ENCODE results near the gene NFKBIA.
"Not testable (repeated sequence)": the region's sequence is repeated elsewhere in the genome, so short reads cannot be mapped to it uniquely, and the experiment has no call there.

NFKBIA gene

DNA sequence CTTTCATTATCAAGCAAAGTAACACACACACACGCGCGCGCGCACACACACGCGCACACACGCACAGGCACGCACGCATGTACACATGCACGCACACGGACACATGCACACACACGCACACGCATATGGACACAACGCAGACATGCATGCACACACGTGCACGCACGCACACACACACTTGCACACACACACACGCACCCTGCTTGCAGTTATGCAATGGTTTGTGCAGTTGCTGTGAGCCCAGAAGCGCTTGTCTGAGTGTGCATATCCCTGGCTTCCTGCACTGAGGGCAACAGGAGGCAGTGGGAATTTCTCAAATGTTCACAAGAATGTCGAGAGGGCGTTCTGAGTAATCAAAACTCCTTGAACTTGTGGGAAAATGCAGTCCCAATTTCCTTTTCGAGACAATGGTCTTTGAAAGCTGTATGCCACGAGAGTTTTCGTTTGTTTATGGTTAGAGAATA lies 41.6 kb downstream of the NFKBIA start:
- Histone ChIP-seq H3K27ac (no peak overlapping the region), H3K9me3 (ENCODE audit: low read depth, low read length) (no peaks in the 10 kb centered on the region), H3K36me3 (ENCODE audit: insufficient read depth, low read length) (no peaks in the 10 kb centered on the region), H3K4me3 (no peak overlapping the region), H3K9ac (ENCODE audit: insufficient read length) (no peak overlapping the region)
- no peak for DNase-seq (ENCODE audit: low read depth, low spot score)
- TF ChIP-seq FOXP2 (optimal IDR thresholded peaks at IDR 0.05; ENCODE audit: control extremely low read depth, extremely low read length, insufficient read depth) = no peak
- no peak for TF ChIP-seq EZH2 (IDR thresholded peaks at IDR 0.05)
- TF ChIP-seq POLR2AphosphoS5 (IDR thresholded peaks at IDR 0.05; ENCODE audit: borderline replicate concordance, low read depth, low read length) = no peak

- no peak for DNase-seq (ENCODE audit: low read depth, low spot score)
- H3K36me3 ChIP-seq (ENCODE audit: insufficient read depth, low read length) = no peaks in the 10 kb centered on the region
- TF ChIP-seq POLR2AphosphoS5 (IDR thresholded peaks at IDR 0.05; ENCODE audit: borderline replicate concordance, low read depth, low read length) (no peak), FOXP2 (optimal IDR thresholded peaks at IDR 0.05; ENCODE audit: control extremely low read depth, extremely low read length, insufficient read depth) (no peak), EZH2 (IDR thresholded peaks at IDR 0.05) (no peak)
Measured at GRCh38 chr14:35362450-35362849, 42.1 kb downstream of the NFKBIA start.

GRCh38 chr14:35361141-35361480 lies 43.4 kb downstream of the NFKBIA start:
- Histone ChIP-seq H3K36me3 (ENCODE audit: insufficient read depth, low read length) (no peaks in the 10 kb centered on the region), H3K9me3 (ENCODE audit: low read depth, low read length) (no peaks in the 10 kb centered on the region), H3K4me3 (no peak overlapping the region), H3K9ac (ENCODE audit: insufficient read length) (no peak overlapping the region), H3K27ac (no peak overlapping the region)
- TF ChIP-seq EZH2 (IDR thresholded peaks at IDR 0.05) (no peak), POLR2AphosphoS5 (IDR thresholded peaks at IDR 0.05; ENCODE audit: borderline replicate concordance, low read depth, low read length) (no peak), FOXP2 (optimal IDR thresholded peaks at IDR 0.05; ENCODE audit: control extremely low read depth, extremely low read length, insufficient read depth) (no peak)
- DNase-seq (ENCODE audit: low read depth, low spot score) = no peak

More at GRCh38 chr14:35362450-35362849, 42.1 kb downstream of the NFKBIA start:
- Histone ChIP-seq H3K9me3 (ENCODE audit: low read depth, low read length) (no peaks in the 10 kb centered on the region), H3K9ac (ENCODE audit: insufficient read length) (no peak overlapping the region), H3K4me3 (no peak overlapping the region), H3K27ac (no peak overlapping the region)

DNA sequence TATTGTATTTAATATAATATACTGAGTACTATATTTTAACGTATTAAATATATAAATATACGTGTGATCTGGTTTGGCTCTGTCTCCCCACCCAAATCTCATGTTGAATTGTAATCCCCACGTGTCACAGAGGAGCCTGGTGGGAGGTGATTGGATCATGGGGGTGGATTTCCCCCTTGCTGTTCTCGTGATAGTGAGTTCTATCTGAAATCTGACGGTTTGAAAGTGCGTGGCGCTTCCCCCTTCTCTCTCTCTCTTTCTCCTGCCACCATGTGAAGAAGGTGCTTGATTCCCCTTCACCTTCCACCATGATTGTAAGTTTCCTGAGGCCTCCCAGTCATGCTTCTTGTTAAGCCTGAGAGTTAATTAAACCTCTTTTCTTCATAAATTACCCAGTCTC lies 44.9 kb downstream of the NFKBIA start:
- not testable (repeated sequence) for H3K27ac ChIP-seq; H3K9ac ChIP-seq (ENCODE audit: insufficient read length); H3K4me3 ChIP-seq; H3K9me3 ChIP-seq (ENCODE audit: low read depth, low read length); H3K36me3 ChIP-seq (ENCODE audit: insufficient read depth, low read length); DNase-seq (ENCODE audit: low read depth, low spot score)

DNA sequence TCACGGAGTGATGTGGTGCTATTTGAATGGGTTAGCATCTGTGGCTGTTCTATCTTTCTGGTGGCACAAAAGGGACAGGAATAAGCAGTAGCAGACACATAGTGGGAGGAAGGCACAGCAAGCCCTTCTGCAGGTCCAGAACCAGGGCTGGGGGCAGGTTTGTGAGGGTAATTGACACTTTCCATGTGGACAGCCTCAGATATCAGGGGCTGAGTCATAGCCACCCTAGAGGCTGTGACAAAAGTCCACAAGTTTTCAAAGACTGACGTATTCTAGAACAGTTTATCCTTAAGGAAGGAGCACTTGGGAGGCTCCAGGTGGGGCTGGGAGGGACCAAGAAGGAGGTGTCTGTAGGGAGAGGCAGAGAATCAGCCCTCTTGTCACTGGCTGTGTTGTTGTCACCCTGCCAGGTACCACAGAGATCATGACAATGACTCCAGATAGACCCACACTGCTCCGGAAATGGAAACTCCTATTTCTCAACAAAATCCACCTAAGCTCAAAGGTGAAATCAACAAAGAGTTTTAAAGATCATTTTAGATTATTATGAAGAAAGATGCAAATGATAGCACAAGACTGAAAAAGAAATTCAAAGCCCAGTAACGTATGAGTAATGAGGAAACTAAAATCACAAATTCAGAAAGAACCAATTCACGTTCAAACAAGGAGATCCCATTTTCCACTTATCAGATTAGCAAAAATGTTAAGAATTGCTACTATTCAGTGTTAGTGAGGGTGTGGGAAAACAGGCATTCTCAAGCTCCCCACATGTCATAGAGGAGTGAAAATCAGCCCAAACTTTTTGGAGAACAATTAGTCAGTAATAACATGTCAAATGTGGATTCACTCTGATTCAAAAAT lies 48.3 kb downstream of the NFKBIA start:
- no peak overlapping the region for H3K4me3 ChIP-seq
- TF ChIP-seq FOXP2 (optimal IDR thresholded peaks at IDR 0.05; ENCODE audit: control extremely low read depth, extremely low read length, insufficient read depth) (no peak), POLR2AphosphoS5 (IDR thresholded peaks at IDR 0.05; ENCODE audit: borderline replicate concordance, low read depth, low read length) (no peak), EZH2 (IDR thresholded peaks at IDR 0.05) (no peak)
- H3K27ac ChIP-seq = no peak overlapping the region
- no peaks in the 10 kb centered on the region for H3K36me3 ChIP-seq (ENCODE audit: insufficient read depth, low read length)
- H3K9me3 ChIP-seq (ENCODE audit: low read depth, low read length) = no peaks in the 10 kb centered on the region
- DNase-seq (ENCODE audit: low read depth, low spot score) = no peak
- no peak overlapping the region for H3K9ac ChIP-seq (ENCODE audit: insufficient read length)

DNA sequence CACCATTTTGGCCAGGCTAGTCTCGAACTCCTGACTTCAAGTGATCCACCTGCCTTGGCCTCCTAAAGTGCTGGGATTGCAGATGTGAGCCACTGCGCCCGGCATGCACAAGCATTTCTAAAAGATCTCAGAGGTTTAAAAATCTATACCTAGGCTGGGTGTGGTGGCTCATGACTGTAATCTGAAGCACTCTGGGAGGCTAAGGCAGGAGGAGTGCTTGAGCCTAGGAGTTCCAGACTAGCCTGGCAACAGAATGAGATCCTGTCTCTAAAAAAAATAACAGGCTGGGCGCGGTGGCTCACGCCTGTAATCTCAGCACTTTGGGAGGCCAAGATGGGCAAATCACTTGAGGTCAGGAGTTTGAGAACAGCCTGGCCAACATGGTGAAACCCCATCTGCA lies 49.3 kb downstream of the NFKBIA start:
- not testable (repeated sequence) for H3K27ac ChIP-seq; DNase-seq (ENCODE audit: low read depth, low spot score); H3K4me3 ChIP-seq; H3K9me3 ChIP-seq (ENCODE audit: low read depth, low read length); H3K36me3 ChIP-seq (ENCODE audit: insufficient read depth, low read length); H3K9ac ChIP-seq (ENCODE audit: insufficient read length)

DNA sequence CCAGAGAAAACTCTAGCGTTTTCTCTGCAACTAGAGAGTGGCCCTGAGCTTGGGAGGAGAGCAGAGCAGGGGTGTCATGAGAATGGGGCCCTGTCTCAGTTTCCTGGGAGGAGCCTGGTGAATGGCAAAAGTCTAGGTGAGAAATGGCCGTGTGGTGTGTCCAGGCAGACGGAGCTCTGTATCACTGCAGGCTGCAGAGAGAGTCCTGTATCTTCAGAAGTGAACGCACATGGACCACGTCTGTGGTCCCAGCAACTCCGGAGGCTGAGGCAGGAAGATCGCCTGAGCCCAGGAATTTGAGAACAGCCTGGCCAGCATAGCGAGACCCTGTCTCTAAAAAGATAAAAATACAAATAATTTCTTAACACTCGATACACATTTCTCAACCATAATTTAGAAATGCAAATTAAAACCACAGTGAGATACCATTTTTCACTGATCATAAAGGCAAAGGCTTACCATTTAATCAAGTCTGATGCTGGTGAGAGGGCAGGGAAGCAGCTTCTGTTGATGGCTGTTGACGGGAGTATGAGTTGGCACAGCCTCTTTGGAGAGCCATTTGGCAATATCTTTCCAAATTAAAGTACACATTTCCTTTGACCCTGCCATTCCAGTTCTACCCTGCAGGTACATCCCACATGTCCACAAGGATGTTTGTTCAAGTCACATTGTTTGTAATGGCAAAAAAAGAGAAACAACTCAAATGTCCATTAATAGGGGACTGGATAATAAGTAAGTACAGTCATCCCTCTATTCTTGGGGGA lies 51.0 kb downstream of the NFKBIA start:
- Histone ChIP-seq H3K9me3 (ENCODE audit: low read depth, low read length) (no peaks in the 10 kb centered on the region), H3K9ac (ENCODE audit: insufficient read length) (no peak overlapping the region), H3K36me3 (ENCODE audit: insufficient read depth, low read length) (no peaks in the 10 kb centered on the region), H3K4me3 (no peak overlapping the region), H3K27ac (no peak overlapping the region)
- no peak for TF ChIP-seq POLR2AphosphoS5 (IDR thresholded peaks at IDR 0.05; ENCODE audit: borderline replicate concordance, low read depth, low read length)
- no peak for TF ChIP-seq EZH2 (IDR thresholded peaks at IDR 0.05)
- TF ChIP-seq FOXP2 (optimal IDR thresholded peaks at IDR 0.05; ENCODE audit: control extremely low read depth, extremely low read length, insufficient read depth) = no peak
- DNase-seq (ENCODE audit: low read depth, low spot score) = no peak

- Histone ChIP-seq H3K9me3 (ENCODE audit: low read depth, low read length) (no peaks in the 10 kb centered on the region), H3K36me3 (ENCODE audit: insufficient read depth, low read length) (no peaks in the 10 kb centered on the region), H3K27ac (no peak overlapping the region), H3K4me3 (no peak overlapping the region), H3K9ac (ENCODE audit: insufficient read length) (no peak overlapping the region)
- DNase-seq (ENCODE audit: low read depth, low spot score) = no peak
- no peak for TF ChIP-seq POLR2AphosphoS5 (IDR thresholded peaks at IDR 0.05; ENCODE audit: borderline replicate concordance, low read depth, low read length)
- TF ChIP-seq FOXP2 (optimal IDR thresholded peaks at IDR 0.05; ENCODE audit: control extremely low read depth, extremely low read length, insufficient read depth) = no peak
- no peak for TF ChIP-seq EZH2 (IDR thresholded peaks at IDR 0.05)
Measured at GRCh38 chr14:35352274-35353233, 52.0 kb downstream of the NFKBIA start.
